Chondrocyte (in vitro differentiated cells): ENCODE measurements around the gene TMEM130. TPM values are rescaled to one million over a fixed set of nuclear protein-coding genes. Genes with fewer than 3 reads are reported as not detected.

Experiments
- DNase-seq: peaks from one replicate; pipeline ENCODE4 v3.0.0; 2021; ENCODE audit warnings: mixed read lengths, low spot score
- H3K27ac Mint-ChIP-seq: one replicate; pipeline ENCODE4 v1.8.0; 2021; ENCODE audit warnings: mild to moderate bottlenecking, moderate library complexity, mixed read lengths; ENCODE audit not compliant: unreplicated experiment
- H3K27me3 Mint-ChIP-seq: 2 replicates; pipeline ENCODE4 v1.8.0; 2021; ENCODE audit warnings: low read depth, mixed read lengths
- H3K36me3 Mint-ChIP-seq: 2 replicates; pipeline ENCODE4 v1.8.0; 2021; ENCODE audit warnings: low read depth, mixed read lengths
- H3K4me1 Mint-ChIP-seq: 2 replicates; pipeline ENCODE4 v1.8.0; 2021; ENCODE audit warnings: low read depth, mild to moderate bottlenecking, mixed read lengths
- H3K4me3 Mint-ChIP-seq: one replicate; pipeline ENCODE4 v1.8.0; 2021; ENCODE audit warnings: mild to moderate bottlenecking, moderate library complexity, mixed read lengths; ENCODE audit not compliant: unreplicated experiment
- H3K9me3 Mint-ChIP-seq: 2 replicates; pipeline ENCODE4 v1.8.0; 2021; ENCODE audit warnings: low read depth, mixed read lengths
- CTCF ChIP-seq: fragments of 200-600 bp; sonication (generic); IDR thresholded peaks from 2 replicates; pipeline ENCODE4 v1.5.0; 2021; ENCODE audit warnings: antibody characterized with exemption, mild to moderate bottlenecking, moderate library complexity
- total RNA-seq: library from RNA; stranded (reverse); gene quantifications from 3 replicates; pipeline ENCODE4 v1.2.1, GENCODE V29; 2021

The TMEM130 gene
- total RNA-seq, 1 donor from 2014 or later, result 19.7 TPM

DNA sequence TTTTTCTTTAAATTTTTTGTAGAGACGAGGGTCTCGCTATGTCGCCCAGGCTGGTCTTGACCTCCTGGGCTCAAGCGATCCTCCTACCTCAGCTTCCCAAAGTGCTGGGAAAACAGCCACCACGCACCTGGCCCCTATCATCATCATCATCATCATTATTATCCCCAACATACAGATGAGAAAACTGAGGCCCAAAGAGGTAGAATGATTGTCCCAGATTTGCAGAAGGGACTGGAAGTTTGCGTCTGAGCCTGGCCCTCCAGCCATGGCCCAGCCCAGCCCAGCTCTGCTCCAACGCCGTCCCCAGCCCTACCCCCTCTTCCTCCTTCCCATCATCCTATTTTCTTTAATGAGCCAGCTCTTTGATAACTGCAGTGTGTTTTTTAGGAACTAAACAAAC, 34.9 kb downstream of the TMEM130 start:
- Mint-ChIP-seq H3K4me3 (no peak overlapping the region), H3K36me3 (no peaks in the 10 kb centered on the region), H3K9me3 (no peaks in the 10 kb centered on the region), H3K27ac (no peak overlapping the region), H3K4me1 (peaks cover 6% of the 10 kb centered on the region), H3K27me3 (peaks cover 31% of the 10 kb centered on the region)
- no peak for TF ChIP-seq CTCF
- DNase-seq, result no peak

- no peaks in the 10 kb centered on the region for H3K9me3 Mint-ChIP-seq
- H3K4me1 Mint-ChIP-seq, result peaks cover 6% of the 10 kb centered on the region
- no peak for DNase-seq
- TF ChIP-seq CTCF, result no peak
- H3K27ac Mint-ChIP-seq, result no peak overlapping the region
- peaks cover 31% of the 10 kb centered on the region for H3K27me3 Mint-ChIP-seq
- H3K36me3 Mint-ChIP-seq, result no peaks in the 10 kb centered on the region
- no peak overlapping the region for H3K4me3 Mint-ChIP-seq
Observed at GRCh38 chr7:98833022-98833421, 36.8 kb downstream of the TMEM130 start.

DNA sequence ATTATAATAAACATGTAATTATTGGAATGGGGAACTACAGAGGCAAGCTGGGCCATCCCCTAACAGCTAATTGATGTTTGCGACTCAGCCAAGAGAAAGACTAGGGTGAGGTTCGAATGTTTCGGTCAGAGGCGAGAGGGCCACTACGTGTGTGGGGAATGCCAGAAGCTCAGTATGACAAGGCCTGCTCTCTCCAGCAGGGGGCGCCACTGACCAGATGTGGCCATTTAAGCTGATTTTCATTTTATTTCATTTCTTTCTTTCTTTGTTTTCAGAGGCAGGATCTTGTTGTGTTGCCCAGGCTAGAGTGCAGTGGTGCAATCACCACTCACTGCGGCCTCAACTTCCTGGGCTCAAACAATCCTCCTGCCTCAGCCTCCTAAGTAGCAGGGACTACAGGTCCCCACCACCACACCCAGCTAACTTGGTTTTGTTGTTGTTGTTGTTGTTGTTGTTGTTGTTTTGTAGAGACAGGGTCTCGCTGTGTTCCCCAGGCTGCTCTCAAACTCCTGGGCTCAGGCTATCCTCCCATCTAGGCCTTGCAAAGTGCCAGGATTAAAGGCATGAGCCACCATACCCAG, 38.1 kb downstream of the TMEM130 start:
- Mint-ChIP-seq H3K4me3 (no peak overlapping the region), H3K36me3 (no peaks in the 10 kb centered on the region)

GRCh38 chr7:98830972-98831548, 38.8 kb downstream of the TMEM130 start:
- no peak for DNase-seq
- Mint-ChIP-seq H3K27me3 (peaks cover 30% of the 10 kb centered on the region), H3K27ac (no peak overlapping the region), H3K4me3 (no peak overlapping the region), H3K4me1 (peaks cover 2% of the 10 kb centered on the region), H3K36me3 (no peaks in the 10 kb centered on the region), H3K9me3 (no peaks in the 10 kb centered on the region)
- no peak for TF ChIP-seq CTCF

More for the DNA sequence above, 38.1 kb downstream of the TMEM130 start:
- no peaks in the 10 kb centered on the region for H3K9me3 Mint-ChIP-seq
- peaks cover 1% of the 10 kb centered on the region for H3K4me1 Mint-ChIP-seq
- no peak for DNase-seq
- TF ChIP-seq CTCF, result peak; percentile 77
- no peak overlapping the region for H3K27ac Mint-ChIP-seq
- H3K27me3 Mint-ChIP-seq, result peaks cover 31% of the 10 kb centered on the region

- TF ChIP-seq CTCF, result no peak
- no peaks in the 10 kb centered on the region for H3K9me3 Mint-ChIP-seq
- H3K4me3 Mint-ChIP-seq, result no peak overlapping the region
- no peak for DNase-seq
- H3K27me3 Mint-ChIP-seq, result peaks cover 9% of the 10 kb centered on the region
- H3K4me1 Mint-ChIP-seq, result peaks cover 2% of the 10 kb centered on the region
- H3K36me3 Mint-ChIP-seq, result no peaks in the 10 kb centered on the region
- no peak overlapping the region for H3K27ac Mint-ChIP-seq
Observed at GRCh38 chr7:98828368-98828767, 41.4 kb downstream of the TMEM130 start.
